Measurements from ENCODE around the gene NSUN6.

Gene NSUN6

GRCh38 chr10:18557960-18558359, 93.4 kb downstream of the NSUN6 start:
- no peak for FAIRE-seq

- no peak for FAIRE-seq
Observed at GRCh38 chr10:18556522-18557147, 94.8 kb downstream of the NSUN6 start.

- FAIRE-seq = no peak
Observed at GRCh38 chr10:18554479-18554878, 96.9 kb downstream of the NSUN6 start.

DNA sequence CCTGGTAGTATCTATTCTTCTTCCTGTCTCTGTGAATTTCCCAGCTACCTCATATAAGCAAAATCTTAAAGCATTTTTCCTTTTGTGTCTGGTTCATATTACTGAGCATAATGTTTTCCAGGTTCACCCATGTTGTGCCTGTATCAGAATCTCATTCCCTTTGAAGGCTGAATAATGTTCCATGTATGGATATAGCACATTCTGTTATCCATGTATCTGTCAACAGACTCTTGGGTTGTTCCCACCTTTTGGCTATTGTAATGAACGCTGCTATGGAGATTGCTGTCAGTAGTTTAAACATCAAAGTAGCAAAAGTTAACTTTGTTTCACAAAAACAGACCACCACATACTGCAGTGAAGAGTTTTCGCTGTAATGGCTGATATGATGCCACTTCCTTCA, 99.9 kb downstream of the NSUN6 start:
- no peak for FAIRE-seq

- FAIRE-seq = no peak
Observed at GRCh38 chr10:18549105-18549504, 102.3 kb downstream of the NSUN6 start.

DNA sequence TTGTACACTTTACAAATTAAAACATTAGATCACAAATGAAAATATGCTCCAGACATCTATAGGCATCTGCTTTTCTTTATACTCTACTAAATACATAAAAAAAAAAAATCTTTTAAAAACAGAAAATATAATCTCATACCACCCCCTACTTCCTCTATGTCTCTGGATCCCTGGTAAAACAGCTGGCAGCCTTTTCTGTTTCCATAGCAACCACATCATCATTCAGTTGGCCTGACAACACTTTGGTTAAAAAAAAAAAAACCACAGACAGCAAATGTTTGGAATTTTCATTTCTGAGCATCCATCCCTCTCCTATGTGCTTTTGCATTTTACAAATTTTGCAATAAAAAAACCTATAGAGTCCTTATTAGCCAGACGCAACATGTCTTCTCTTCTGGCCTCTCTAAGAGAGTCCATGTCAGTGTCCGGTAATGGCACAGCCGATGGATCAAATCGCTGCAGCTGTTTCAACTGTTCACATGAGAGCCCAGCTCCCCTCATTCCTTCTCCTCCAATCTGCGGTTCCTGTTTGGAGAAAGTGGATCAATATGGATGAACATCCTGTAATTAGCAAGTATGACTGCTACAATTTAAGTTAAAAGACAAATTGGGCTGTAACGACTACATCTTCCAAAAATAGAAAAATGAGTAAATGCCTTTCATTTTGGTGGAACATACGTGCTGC, 105.6 kb downstream of the NSUN6 start:
- no peak for FAIRE-seq

DNA sequence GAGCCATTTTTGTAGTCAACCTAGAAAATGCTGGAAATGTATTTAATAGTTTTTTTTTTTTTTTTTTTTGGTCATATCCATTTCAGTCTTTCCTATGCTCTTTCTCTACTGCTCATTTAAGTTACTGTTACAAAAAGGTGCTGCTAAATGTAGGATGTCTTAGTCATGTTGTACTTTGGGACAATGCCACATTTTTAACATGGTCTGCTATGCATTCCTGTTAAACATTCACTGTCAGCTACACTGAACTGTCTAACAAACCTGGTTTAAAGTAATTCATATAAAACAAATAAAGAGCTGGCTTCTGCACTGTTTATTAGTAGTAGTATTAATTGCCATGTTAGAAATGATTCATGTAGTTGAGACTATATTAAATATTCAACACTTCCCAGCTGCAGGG, 108.6 kb downstream of the NSUN6 start:
- FAIRE-seq = no peak

DNA sequence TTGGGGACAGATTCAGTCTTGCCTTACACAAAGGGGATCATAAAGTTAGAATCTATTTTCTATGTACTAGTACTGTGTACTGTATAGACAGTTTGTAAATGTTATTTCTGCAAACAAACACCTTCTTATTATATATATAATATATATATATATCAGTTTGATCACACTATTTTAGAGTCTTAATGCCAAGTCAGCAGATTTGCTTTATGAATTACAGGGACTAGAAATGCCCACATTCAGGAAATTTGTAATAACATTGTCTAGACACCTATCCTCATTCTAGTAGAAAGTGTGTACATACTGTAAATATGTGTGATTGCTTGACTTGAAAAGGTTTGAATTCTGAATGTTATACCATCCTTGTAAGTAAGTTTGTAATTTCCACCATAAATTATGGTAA, 111.2 kb downstream of the NSUN6 start:
- no peak for FAIRE-seq

DNA sequence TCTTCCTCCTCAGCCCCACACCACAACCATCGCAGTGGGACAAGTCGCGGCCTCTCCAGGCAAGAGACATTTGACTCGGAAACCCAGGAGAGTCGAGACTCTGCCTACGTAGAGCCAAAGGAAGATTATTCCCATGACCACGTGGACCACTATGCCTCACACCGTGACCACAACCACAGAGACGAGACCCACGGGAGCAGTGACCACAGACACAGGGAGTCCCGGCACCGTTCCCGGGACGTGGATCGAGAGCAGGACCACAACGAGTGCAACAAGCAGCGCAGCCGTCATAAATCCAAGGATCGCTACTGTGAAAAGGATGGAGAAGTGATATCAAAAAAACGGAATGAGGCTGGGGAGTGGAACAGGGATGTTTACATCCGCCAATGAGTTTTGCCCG, 112.1 kb downstream of the NSUN6 start:
- no peak for FAIRE-seq

- no peak for FAIRE-seq
Observed at GRCh38 chr10:18533896-18534295, 117.5 kb downstream of the NSUN6 start.

DNA sequence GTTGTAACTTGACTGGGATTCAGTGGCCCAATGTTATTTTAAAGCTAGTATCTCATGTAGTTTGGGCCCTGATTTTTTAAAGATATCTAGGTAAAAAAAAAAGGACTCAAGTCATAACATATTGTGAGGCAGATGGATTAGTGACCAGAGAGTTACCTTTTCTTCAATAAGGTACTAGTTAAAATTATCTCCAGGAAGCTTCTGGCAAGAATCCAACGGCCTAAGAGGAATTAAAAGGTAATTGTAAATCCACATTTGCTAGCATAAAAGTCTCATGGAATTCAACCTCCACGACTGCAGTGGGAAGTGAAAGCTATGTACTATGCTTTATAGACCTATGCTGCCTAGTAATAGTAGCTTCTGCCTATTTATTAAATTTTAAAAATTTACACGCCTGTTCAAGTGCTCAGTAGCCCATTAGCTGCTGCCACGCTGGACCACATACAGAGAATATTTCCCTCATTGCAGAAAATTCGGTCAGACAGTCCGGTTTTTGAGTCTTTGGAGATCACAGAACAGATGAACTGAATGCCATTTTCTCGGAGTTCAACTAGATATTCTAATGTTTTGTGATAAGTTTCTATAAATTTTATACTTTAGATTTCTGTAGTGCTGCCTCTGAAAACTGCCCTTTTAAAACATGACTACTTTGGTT, 118.4 kb downstream of the NSUN6 start:
- no peak for FAIRE-seq

- no peak for FAIRE-seq
Observed at GRCh38 chr10:18528292-18528691, 123.1 kb downstream of the NSUN6 start.

- FAIRE-seq = no peak
Observed at GRCh38 chr10:18527687-18528086, 123.7 kb downstream of the NSUN6 start.

- no peak for FAIRE-seq
Observed at GRCh38 chr10:18523858-18524257, 127.5 kb downstream of the NSUN6 start.

- no peak for FAIRE-seq
Observed at GRCh38 chr10:18523025-18523424, 128.4 kb downstream of the NSUN6 start.

DNA sequence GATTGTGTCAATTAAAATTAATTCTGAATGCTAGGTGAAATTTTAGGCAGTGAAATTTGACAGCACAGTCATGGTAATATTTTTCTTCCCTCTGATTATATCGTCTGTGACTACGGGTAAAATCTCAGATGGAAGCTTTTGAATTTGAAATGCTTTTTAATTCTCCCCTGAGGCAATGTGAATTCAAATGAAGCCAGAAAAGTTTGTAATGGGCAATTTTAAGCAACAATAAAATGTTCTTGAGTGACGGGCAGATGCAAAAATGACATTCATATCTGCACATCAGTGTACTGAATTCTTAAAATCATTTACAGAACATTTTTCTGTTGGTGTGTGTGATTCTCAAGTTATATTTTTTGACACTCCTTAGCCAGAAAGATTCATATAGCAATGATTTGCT, 134.5 kb downstream of the NSUN6 start:
- FAIRE-seq = no peak

DNA sequence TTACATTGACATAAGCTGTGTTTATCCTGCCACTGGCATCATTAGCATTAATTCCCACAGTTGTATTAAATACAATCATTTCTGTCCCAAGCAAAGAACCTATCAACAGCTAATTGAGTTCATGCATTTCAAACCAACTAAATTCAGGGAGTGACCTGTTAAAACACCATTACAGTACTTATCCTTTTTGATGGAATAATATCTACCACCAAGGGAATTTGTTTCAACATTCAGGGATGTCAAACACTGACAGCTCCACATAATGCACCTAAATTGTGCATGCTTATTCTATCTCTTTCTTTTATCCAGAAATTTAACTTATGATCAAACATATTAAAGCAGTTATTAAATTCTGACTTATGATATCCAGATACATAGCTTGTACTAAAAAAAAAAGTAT, 136.8 kb downstream of the NSUN6 start:
- no peak for FAIRE-seq

GRCh38 chr10:18508587-18508986, 142.8 kb downstream of the NSUN6 start:
- FAIRE-seq = no peak

- no peak for FAIRE-seq
Observed at GRCh38 chr10:18505456-18506118, 145.8 kb downstream of the NSUN6 start.

DNA sequence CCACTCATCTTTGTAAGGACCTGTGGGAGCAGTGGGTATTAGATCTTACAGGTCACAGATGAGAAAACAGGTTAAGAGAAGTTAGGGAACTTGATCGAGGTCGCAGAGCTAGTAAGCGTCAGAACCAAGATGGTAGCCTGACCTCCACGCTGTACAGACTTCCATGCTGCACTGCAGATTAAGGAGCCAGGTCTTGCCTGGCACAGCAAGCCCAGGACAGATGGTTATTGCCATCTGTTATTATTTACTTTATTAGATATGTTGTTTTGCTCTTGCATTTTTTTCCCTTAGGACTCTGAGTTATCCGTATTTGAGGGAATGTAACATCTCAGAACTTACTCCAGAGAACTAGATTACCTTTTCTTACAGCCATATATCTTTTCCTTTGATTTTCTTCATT, 147.2 kb downstream of the NSUN6 start:
- no peak for FAIRE-seq

GRCh38 chr10:18501629-18502028, 149.8 kb downstream of the NSUN6 start:
- no peak for FAIRE-seq

DNA sequence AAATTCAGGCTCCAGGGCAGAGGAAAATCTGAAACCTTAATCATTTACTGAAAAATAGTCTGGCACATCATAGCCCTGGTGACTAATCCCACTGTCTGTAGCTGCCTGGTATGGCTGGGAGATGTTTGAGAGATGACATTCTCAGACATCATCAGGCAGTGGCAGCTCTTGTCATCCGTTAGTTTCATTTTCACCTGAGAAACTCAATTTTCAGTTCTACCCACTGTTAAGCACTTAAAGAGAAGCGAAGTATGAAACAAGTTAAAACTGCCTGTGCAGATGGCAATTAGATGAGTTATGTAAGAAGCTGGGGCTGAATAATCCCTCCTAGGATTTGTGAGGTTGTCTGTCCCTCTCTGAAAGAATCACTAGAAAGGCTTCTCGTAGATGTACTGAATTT, 150.2 kb downstream of the NSUN6 start:
- no peak for FAIRE-seq

- no peak for FAIRE-seq
Observed at GRCh38 chr10:18500576-18500975, 150.8 kb downstream of the NSUN6 start.

GRCh38 chr10:18498998-18499397, 152.4 kb downstream of the NSUN6 start:
- no peak for FAIRE-seq

Data from A204.1 (cell line).